Occipital lobe (tissue), 2 donors: ENCODE results near the gene SNX25. TPM values are rescaled to one million over a fixed set of nuclear protein-coding genes. Genes with fewer than 3 reads are reported as not detected.
"Not testable (repeated sequence)": the region's sequence is repeated elsewhere in the genome, so short reads cannot be mapped to it uniquely, and the experiment has no call there.

ENCODE experiments used
- DNase-seq: peaks from one replicate; lab custom pipeline; 2025; lab: John Stamatoyannopoulos, UW
- total RNA-seq: library from RNA; depleted of rRNA; stranded (reverse); fragments of >200 nt; gene quantifications from one replicate; pipeline ENCODE4 v1.2.3, GENCODE V29; 2014

The SNX25 gene
- total RNA-seq, 1 donor from 2014 or later, result 50.4 TPM

GRCh38 chr4:185229021-185229818, 19.8 kb downstream of the SNX25 start:
- DNase-seq, result no peak

DNA sequence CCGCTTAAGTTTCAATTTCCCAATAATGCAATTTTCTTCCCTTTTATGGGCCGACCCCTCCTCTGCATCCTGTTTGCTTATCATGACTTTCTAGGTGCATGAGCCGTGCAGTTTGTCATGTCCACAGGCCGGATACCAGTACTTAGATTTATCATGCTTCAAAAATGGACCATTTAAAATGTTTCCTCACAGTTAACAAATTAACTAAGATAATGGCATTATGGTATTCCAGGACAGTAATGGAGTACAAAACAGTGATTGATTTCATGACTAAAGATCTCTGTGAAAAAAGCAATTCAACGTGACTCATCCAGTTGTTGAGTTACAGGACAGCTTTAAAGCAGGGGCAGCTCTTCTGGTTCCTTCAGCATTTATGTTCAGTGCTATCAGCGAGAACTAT, 23.0 kb downstream of the SNX25 start:
- no peak for DNase-seq

DNA sequence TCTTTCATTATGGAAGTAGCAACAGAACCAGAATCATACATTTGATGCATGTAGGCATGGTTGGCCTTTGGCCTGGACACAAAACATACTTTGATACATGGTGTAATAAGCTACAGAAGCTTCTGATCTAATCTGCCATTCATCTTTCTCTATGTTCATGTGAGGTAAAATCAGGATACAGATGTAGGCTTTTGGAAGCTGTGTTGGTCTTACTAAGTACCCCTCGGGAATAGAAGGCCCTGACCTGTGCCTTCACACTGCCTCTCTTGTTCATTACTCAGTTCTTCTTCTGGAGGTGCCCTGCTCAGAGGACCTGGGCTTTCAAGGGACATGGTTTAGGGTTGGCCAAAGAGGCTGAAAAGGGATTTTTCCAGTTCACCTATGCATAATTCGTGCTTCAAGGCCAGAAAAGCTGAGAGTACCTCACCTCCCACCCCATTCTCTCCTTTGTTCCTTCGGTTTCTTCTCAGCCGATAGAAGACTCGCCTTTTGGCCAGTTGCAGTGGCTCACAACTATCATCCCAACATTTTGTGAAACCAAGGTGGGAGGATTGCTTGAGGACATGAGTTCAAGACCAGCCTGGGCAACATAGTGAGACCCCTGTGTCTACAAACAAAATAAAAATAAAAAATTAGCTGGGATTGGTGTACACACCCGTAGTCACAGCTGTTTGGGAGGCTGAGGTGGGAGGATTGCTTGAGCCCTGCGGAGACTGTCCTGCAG, 25.9 kb downstream of the SNX25 start:
- DNase-seq, result no peak

DNA sequence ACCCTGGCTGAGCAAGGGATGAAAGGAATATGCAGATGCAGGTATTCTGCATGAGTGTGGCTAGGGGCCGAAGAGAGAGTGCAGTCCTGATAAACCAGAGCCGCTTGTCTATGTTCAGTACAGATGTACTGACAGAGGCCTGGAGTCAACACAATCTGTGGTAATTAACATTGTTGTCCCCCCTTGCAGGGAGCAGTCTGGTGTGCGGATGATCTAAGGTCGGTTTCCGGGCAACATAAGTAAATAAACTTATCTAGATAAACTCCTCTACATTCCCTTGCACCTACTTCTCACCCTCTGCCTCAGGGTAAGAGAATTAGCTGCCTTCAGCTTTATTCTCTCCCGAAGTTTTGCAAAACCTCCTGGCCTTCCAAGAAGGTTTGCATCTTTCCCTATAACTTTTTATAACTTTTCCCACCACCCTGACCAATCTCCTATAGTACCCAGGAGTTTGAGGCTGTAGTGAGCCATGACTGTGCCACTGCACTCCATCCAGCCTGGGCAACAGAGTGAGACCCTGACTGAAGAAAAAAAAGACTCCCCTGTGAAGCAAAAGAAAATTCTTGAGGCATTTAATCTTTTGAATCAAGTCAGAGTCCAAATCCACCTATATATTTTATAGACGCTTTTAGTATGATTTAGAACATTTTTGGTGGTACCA, 26.6 kb downstream of the SNX25 start:
- no peak for DNase-seq

- DNase-seq, result no peak
Observed at GRCh38 chr4:185237175-185237574, 27.8 kb downstream of the SNX25 start.

DNA sequence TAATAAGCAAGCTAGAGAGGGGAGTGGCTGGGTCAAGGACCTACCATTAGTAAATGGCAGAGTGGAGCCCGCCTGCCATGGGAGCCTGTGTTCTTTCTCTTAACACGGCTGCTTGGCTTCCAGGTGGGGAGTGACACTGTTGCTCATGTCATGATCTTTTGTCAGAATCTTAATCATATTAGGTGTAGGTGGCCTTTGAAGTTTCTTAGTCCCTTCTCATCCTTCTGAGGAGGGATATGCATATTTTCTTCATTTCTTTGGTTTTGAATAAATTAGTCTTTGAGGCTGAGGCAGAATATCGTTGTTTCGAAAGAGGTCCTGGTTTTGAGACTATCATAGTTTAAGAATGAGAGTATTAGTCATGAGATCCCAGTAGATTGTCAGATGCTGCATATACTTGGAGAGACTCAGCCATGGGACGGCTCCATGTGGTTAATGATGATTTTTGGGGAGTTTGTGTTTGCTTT, 28.9 kb downstream of the SNX25 start:
- no peak for DNase-seq

GRCh38 chr4:185238750-185239149, 29.4 kb downstream of the SNX25 start:
- no peak for DNase-seq

GRCh38 chr4:185240486-185240885, 31.1 kb downstream of the SNX25 start:
- DNase-seq, result not testable (repeated sequence)

- no peak for DNase-seq
Observed at GRCh38 chr4:185242749-185243533, 33.5 kb downstream of the SNX25 start.

- no peak for DNase-seq
Observed at GRCh38 chr4:185243879-185244278, 34.5 kb downstream of the SNX25 start.

DNA sequence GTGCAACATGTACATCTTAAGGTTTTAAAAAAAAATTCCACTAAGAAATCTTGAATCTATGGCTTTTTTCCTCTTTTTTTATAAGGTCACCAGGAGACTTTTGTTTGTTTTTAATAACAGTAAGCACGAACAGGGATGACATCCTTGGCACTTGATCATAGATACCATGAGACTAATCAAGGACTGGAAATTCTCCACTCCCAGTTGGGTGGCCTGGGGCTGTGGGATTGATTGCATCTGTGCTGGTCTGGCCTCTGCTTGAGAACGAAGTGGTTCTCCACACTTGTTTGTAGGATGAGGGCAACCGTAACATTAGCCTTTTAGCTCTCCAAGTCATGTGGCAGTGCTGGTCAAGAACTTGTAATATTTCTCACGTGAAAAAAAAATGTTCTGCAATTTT, 35.4 kb downstream of the SNX25 start:
- DNase-seq, result no peak

- no peak for DNase-seq
Observed at GRCh38 chr4:185246453-185246852, 37.1 kb downstream of the SNX25 start.

DNA sequence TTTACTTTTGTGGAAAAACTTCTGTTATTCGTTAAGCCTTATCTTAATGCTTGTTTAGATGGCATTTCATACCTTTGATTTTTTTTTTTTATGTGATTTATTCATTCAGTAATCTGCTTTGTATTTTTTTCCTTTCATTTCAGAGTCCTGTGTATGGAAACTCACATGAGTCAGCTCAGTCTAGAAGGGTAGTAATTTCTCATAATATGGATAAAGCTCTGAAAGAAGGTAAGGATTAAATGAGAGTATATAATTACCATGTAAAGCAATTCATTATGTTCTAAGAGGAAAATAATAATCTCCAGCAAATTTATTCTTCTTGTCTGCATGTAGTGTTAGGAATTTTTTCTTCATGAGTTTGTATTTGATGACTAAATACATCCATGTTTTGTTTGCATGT, 37.8 kb downstream of the SNX25 start:
- DNase-seq, result no peak

DNA sequence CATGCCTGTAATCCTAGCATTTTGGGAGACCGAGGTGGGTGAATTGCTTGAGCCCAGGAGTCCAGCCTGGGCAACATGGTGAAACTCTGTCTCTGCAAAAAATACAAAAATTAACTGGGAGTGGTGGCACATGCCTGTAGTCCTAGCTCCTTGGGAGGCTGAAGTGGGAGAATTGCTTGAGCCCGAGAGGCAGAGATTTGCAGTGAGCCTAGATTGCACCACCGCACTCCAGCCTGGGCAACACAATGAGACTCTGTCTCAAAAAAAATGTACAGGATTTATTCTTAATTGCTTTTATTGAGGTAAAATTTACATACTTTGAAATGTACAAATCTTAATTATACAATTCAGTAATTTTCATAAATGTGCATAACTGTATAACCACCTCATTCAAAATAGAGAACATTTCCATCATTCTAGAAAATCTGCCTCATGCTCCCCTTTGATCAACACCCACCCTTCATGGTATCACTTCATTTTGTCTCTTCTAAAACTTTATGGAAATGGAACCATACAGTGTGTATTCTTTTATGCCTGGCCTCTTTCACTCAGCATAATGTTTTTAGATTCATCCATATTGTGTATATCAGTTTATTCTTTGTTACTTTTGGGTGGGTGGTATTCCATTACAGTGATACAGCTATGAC, 39.1 kb downstream of the SNX25 start:
- DNase-seq, result no peak

GRCh38 chr4:185249105-185249504, 39.7 kb downstream of the SNX25 start:
- no peak for DNase-seq

GRCh38 chr4:185254434-185254833, 45.0 kb downstream of the SNX25 start:
- DNase-seq, result no peak

- DNase-seq, result no peak
Observed at GRCh38 chr4:185255868-185256267, 46.5 kb downstream of the SNX25 start.

DNA sequence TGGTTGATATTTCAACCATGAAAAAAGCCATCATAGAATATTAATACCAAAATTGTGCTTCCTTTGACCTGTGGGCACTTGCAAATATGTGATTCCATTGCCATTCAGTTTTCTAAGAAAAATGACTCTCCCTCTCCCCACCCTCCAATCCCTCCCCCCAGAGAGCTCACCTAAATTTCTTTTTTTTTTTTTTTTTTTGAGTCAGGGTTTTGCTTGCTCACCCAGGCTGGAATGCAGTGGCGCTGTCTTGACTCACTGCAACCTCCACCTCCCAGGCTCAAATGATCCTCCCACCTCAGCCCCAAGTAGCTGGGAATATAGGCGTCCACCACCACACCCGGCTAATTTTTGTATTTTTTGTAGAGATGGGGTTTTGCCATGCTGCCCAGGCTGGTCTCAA, 47.0 kb downstream of the SNX25 start:
- no peak for DNase-seq

- DNase-seq, result no peak
Observed at GRCh38 chr4:185257086-185257485, 47.7 kb downstream of the SNX25 start.

- no peak for DNase-seq
Observed at GRCh38 chr4:185257694-185258093, 48.3 kb downstream of the SNX25 start.

DNA sequence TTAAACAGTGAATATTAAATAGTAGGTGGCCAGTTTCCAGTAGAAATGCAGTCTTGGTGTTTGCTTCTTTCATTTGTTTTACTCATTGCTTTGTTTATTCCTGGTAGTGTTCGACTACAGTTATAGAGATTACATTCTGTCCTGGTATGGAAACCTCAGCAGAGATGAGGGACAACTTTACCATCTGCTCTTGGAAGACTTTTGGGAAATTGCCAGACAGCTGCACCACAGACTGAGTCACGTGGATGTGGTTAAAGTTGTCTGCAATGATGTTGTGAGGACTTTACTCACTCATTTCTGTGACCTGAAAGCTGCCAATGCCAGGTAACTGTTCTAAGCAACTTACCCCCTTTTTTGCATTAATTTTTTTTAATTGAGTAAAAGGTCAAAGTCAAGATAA, 49.3 kb downstream of the SNX25 start:
- peak; percentile 10 for DNase-seq
